Mammary epithelial cell (primary cell): ENCODE measurements around the gene SSH3.

ENCODE experiments used
- CTCF ChIP-seq, 2 donors: IDR thresholded peaks in 1 of 2; conservative IDR thresholded peaks in 1 of 2; 2 replicates each; pipeline ENCODE4 v1.5.1; 2011 to 2012; ENCODE audit warnings: inconsistent platforms in 2 of 2, low read length in 2 of 2, mild to moderate bottlenecking in 2 of 2, control low read depth in 1 of 2, low read depth in 1 of 2; ENCODE audit not compliant: insufficient read depth in 1 of 2; ENCODE audit errors: extremely low read depth in 1 of 2
- EZH2 ChIP-seq: IDR thresholded peaks from 2 replicates; pipeline ENCODE4 v1.6.1; 2012; ENCODE audit warnings: low read length, inconsistent platforms, borderline replicate concordance

- peak; percentile 84 to 87 for TF ChIP-seq CTCF (conservative IDR thresholded peaks at IDR 0.05 in 1 of 2, IDR thresholded peaks at IDR 0.05 in 1 of 2; ENCODE audit: extremely low read depth in 1 of 2, insufficient read depth in 1 of 2, low read depth in 1 of 2, low read length in 2 of 2)
- no peak for TF ChIP-seq EZH2
Observed at GRCh38 chr11:67262731-67263675, 40.3 kb upstream of the SSH3 start.
